Femur (tissue), 1 donor: Measurements from ENCODE around the gene ULK4.

Experiments used
- DNase-seq: peaks from one replicate; pipeline ENCODE4 v3.0.0-alpha.2; 2017

ULK4 gene

GRCh38 chr3:41244620-41245336 lies 717.1 kb downstream of the ULK4 start:
- no peak for DNase-seq

- DNase-seq, result no peak
Observed at GRCh38 chr3:41243183-41243582, 718.7 kb downstream of the ULK4 start.

GRCh38 chr3:41241800-41242571 lies 719.9 kb downstream of the ULK4 start:
- DNase-seq, result no peak

- no peak for DNase-seq
Observed at GRCh38 chr3:41241161-41241560, 720.7 kb downstream of the ULK4 start.

GRCh38 chr3:41239587-41239986 lies 722.3 kb downstream of the ULK4 start:
- DNase-seq, result no peak

GRCh38 chr3:41237907-41238306 lies 724.0 kb downstream of the ULK4 start:
- DNase-seq, result no peak

GRCh38 chr3:41236228-41236627 lies 725.7 kb downstream of the ULK4 start:
- DNase-seq, result no peak

- DNase-seq, result no peak
Observed at GRCh38 chr3:41234823-41235721, 726.8 kb downstream of the ULK4 start.

- no peak for DNase-seq
Observed at GRCh38 chr3:41224120-41224806, 737.6 kb downstream of the ULK4 start.

- no peak for DNase-seq
Observed at GRCh38 chr3:41223691-41224090, 738.2 kb downstream of the ULK4 start.

- DNase-seq, result no peak
Observed at GRCh38 chr3:41223078-41223477, 738.8 kb downstream of the ULK4 start.

- DNase-seq, result no peak
Observed at GRCh38 chr3:41222501-41222900, 739.4 kb downstream of the ULK4 start.

- DNase-seq, result no peak
Observed at GRCh38 chr3:41222012-41222411, 739.9 kb downstream of the ULK4 start.

- no peak for DNase-seq
Observed at GRCh38 chr3:41220906-41221677, 740.8 kb downstream of the ULK4 start.

GRCh38 chr3:41219424-41219823 lies 742.5 kb downstream of the ULK4 start:
- DNase-seq, result no peak

GRCh38 chr3:41216993-41217392 lies 744.9 kb downstream of the ULK4 start:
- DNase-seq, result no peak

- DNase-seq, result no peak
Observed at GRCh38 chr3:41216422-41216821, 745.5 kb downstream of the ULK4 start.

- DNase-seq, result no peak
Observed at GRCh38 chr3:41213588-41213987, 748.3 kb downstream of the ULK4 start.

- no peak for DNase-seq
Observed at GRCh38 chr3:41212088-41212487, 749.8 kb downstream of the ULK4 start.

- DNase-seq, result no peak
Observed at GRCh38 chr3:41210966-41211365, 750.9 kb downstream of the ULK4 start.

- no peak for DNase-seq
Observed at GRCh38 chr3:41209646-41210045, 752.3 kb downstream of the ULK4 start.
